22Rv1 (cell line): ENCODE data around the gene TRIML2.

Experiments
- CTCF ChIP-seq: fragments of 450-650 bp; IDR thresholded peaks from 2 replicates; pipeline ENCODE4 v1.5.1; 2017; ENCODE audit warnings: mild to moderate bottlenecking
- ZFX ChIP-seq: fragments of 450-650 bp; IDR thresholded peaks from 2 replicates; pipeline ENCODE4 v1.6.1; 2017; ENCODE audit warnings: antibody characterized with exemption, borderline replicate concordance

- TF ChIP-seq CTCF = no peak
- no peak for TF ChIP-seq ZFX
Measured at GRCh38 chr4:188138227-188138626, 28.8 kb upstream of the TRIML2 start.
